Glutamatergic neuron (in vitro differentiated cells): ENCODE results near the gene JUNB. TPM values are rescaled to one million over a fixed set of nuclear protein-coding genes. Genes with fewer than 3 reads are reported as not detected.

Source experiments
- DNase-seq: peaks from one replicate; pipeline ENCODE4 v3.0.0; 2022
- H3K27ac Mint-ChIP-seq: one replicate; pipeline ENCODE4 v1.8.0; 2020; ENCODE audit warnings: mild to moderate bottlenecking, mixed read lengths, inconsistent platforms; ENCODE audit not compliant: unreplicated experiment
- H3K27me3 Mint-ChIP-seq: one replicate; pipeline ENCODE4 v1.8.0; 2020; ENCODE audit warnings: mild to moderate bottlenecking, moderate library complexity, mixed read lengths, inconsistent platforms; ENCODE audit not compliant: unreplicated experiment
- H3K36me3 Mint-ChIP-seq: one replicate; pipeline ENCODE4 v1.8.0; 2020; ENCODE audit warnings: mild to moderate bottlenecking, mixed read lengths, inconsistent platforms; ENCODE audit not compliant: unreplicated experiment
- H3K4me1 Mint-ChIP-seq: one replicate; pipeline ENCODE4 v1.8.0; 2020; ENCODE audit warnings: mild to moderate bottlenecking, low read depth, mixed read lengths, inconsistent platforms; ENCODE audit not compliant: unreplicated experiment
- H3K4me3 Mint-ChIP-seq: one replicate; pipeline ENCODE4 v1.8.0; 2020; ENCODE audit warnings: mild to moderate bottlenecking, mixed read lengths, inconsistent platforms; ENCODE audit not compliant: unreplicated experiment
- H3K9me3 Mint-ChIP-seq: one replicate; pipeline ENCODE4 v1.8.0; 2020; ENCODE audit warnings: mild to moderate bottlenecking, moderate library complexity, mixed read lengths, inconsistent platforms; ENCODE audit not compliant: unreplicated experiment
- CTCF ChIP-seq: fragments of 200-600 bp; sonication (generic); IDR thresholded peaks from one replicate; pipeline ENCODE4 v1.5.0; 2021; ENCODE audit not compliant: partially characterized antibody, unreplicated experiment
- total RNA-seq: library from RNA; stranded (reverse); fragmentation: NEBNext Ultra II Directional; extraction: Animal tissue kit (Norgen Biotek cat#: 25700); gene quantifications from one replicate; pipeline ENCODE4 v1.2.1, GENCODE V29; 2021; ENCODE audit not compliant: unreplicated experiment

Gene JUNB
- total RNA-seq, 1 donor from 2014 or later: 24.9 TPM

- H3K27me3 Mint-ChIP-seq: peaks cover 15% of the 10 kb centered on the region
- peak overlapping the region; percentile 7 for H3K27ac Mint-ChIP-seq
- peaks cover 4% of the 10 kb centered on the region for H3K36me3 Mint-ChIP-seq
- no peak for TF ChIP-seq CTCF
- DNase-seq: no peak
- H3K9me3 Mint-ChIP-seq: peaks cover 3% of the 10 kb centered on the region
- H3K4me3 Mint-ChIP-seq: peak overlapping the region; percentile 2
- peaks cover 12% of the 10 kb centered on the region for H3K4me1 Mint-ChIP-seq
Measured at GRCh38 chr19:12750851-12751250, 40.4 kb upstream of the JUNB start.

DNA sequence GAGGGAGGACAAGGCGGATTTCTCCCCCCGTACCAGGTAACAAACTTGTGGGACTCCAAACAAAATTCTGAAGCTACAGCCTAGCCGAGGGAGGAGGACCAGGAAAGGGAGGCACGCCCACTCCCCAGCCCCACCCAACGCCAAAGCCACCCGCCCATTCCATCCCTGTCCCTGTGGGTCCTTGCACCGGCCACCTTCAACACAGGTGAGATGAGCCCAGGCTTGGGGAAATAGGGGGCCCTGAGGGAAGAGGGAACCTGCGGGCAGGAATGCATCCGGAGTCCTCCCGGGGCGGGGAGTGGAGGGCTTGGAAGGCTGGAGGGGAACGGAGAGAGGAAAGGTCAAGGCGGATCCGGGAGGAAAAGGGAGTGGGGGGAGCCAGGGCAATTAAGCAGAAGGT, 39.7 kb upstream of the JUNB start, which contains the start of gene BEST2:
BEST2 (plus strand) TSS at position 157 of the 400 bp plus-strand sequence. CDS start 802 bp downstream, outside the sequence.
- peak within 1 kb of the TSS; percentile 2 for H3K4me3 Mint-ChIP-seq
- H3K27ac Mint-ChIP-seq: peak within 1 kb of the TSS; percentile 7
- peaks cover 4% of the 10 kb centered on the region for H3K36me3 Mint-ChIP-seq
- no peak for DNase-seq
- no peak for TF ChIP-seq CTCF
- peaks cover 3% of the 10 kb centered on the region for H3K9me3 Mint-ChIP-seq
- peaks cover 15% of the 10 kb centered on the region for H3K27me3 Mint-ChIP-seq
- H3K4me1 Mint-ChIP-seq: peaks cover 12% of the 10 kb centered on the region

DNA sequence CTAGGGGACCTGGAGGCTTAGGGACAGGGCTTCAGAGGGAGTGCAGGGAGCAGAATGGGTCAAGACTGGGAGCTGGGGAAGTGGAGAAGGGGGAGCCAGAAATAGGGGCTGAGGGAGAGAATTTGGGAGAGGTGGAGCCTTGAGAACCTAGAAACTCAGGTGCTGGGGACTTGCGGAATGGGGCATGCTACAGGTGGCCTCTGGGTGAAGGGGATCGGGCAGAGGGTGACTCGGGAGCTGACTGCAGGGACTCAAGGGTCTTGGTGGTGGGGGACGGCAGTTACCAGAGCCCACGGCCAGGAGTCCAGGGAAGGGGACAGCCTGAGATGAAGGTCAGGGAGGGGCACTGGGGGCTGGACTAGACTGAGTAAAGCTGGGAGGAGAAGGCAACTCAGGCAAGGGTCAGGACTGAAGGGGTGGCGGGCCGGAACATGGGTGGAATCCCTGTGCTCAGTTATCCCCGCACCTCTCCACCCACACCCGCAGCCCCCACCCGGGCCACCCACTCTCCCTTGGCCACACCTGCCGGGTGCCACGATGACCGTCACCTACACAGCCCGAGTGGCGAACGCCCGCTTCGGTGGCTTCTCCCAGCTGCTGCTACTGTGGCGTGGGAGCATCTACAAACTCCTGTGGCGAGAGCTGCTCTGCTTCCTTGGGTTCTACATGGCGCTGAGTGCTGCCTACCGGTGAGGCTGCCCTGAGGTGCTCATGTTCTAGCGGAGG, 39.1 kb upstream of the JUNB start:
- H3K4me3 Mint-ChIP-seq: no peak overlapping the region
- H3K4me1 Mint-ChIP-seq: peaks cover 12% of the 10 kb centered on the region
- peaks cover 4% of the 10 kb centered on the region for H3K36me3 Mint-ChIP-seq
- H3K27me3 Mint-ChIP-seq: peaks cover 15% of the 10 kb centered on the region
- DNase-seq: no peak
- H3K9me3 Mint-ChIP-seq: peaks cover 3% of the 10 kb centered on the region
- TF ChIP-seq CTCF: no peak
- H3K27ac Mint-ChIP-seq: no peak overlapping the region

- H3K9me3 Mint-ChIP-seq: peaks cover 7% of the 10 kb centered on the region
- H3K27ac Mint-ChIP-seq: no peak overlapping the region
- peaks cover 10% of the 10 kb centered on the region for H3K4me1 Mint-ChIP-seq
- H3K4me3 Mint-ChIP-seq: no peak overlapping the region
- DNase-seq: no peak
- no peaks in the 10 kb centered on the region for H3K36me3 Mint-ChIP-seq
- peaks cover 16% of the 10 kb centered on the region for H3K27me3 Mint-ChIP-seq
- no peak for TF ChIP-seq CTCF
Measured at GRCh38 chr19:12754465-12755196, 36.7 kb upstream of the JUNB start.
